Daoy (cell line): Measurements from ENCODE around the gene EEF1A2. TPM values are rescaled to one million over a fixed set of nuclear protein-coding genes. Genes with fewer than 3 reads are reported as not detected.

Experiments used
- total RNA-seq: library from RNA; depleted of rRNA; stranded (reverse); fragments of >200 nt; shearing (Covaris generic); gene quantifications from 2 replicates; pipeline ENCODE4 v1.2.3, GENCODE V29; 2014; rRNA removed

Gene EEF1A2
- total RNA-seq, 1 experiment from 2014 or later = 6.4 TPM

Other genes with a start within 250 kb of the EEF1A2 start
- gene NKAIN4, start 244.6 kb downstream of the EEF1A2 start, total RNA-seq = 10.6 and 12.9 TPM in 2 replicates
- gene ARFGAP1, start 226.3 kb downstream of the EEF1A2 start, total RNA-seq = 79.6 and 85.6 TPM in 2 replicates
- 0.97 and 1.3 TPM in 2 replicates for gene COL20A1, start 205.9 kb downstream of the EEF1A2 start, total RNA-seq
- gene CHRNA4, start 137.7 kb downstream of the EEF1A2 start, total RNA-seq = not detected in 2 replicates
- 0.17 TPM in 1 of 2 replicates, not detected in the other for gene KCNQ2, start 26.4 kb downstream of the EEF1A2 start, total RNA-seq
- gene PPDPF, start 21.7 kb upstream of the EEF1A2 start, total RNA-seq = 30.6 and 39.0 TPM in 2 replicates
- gene PTK6, start 38.3 kb upstream of the EEF1A2 start, total RNA-seq = not detected in 2 replicates
- gene SRMS, start 48.7 kb upstream of the EEF1A2 start, total RNA-seq = not detected in 2 replicates
- not detected in 2 replicates for gene FNDC11, start 55.1 kb upstream of the EEF1A2 start, total RNA-seq
- gene HELZ2, start 75.2 kb upstream of the EEF1A2 start, total RNA-seq = 19.2 and 19.3 TPM in 2 replicates
- 6.2 and 7.6 TPM in 2 replicates for gene GMEB2, start 128.0 kb upstream of the EEF1A2 start, total RNA-seq
- gene STMN3, start 154.3 kb upstream of the EEF1A2 start, total RNA-seq = 18.5 and 23.3 TPM in 2 replicates
- 11.4 and 26.0 TPM in 2 replicates for gene RTEL1, start 159.2 kb upstream of the EEF1A2 start, total RNA-seq
- gene TNFRSF6B, start 197.6 kb upstream of the EEF1A2 start, total RNA-seq = 12.6 and 14.7 TPM in 2 replicates
- 25.1 and 28.2 TPM in 2 replicates for gene ARFRP1, start 208.9 kb upstream of the EEF1A2 start, total RNA-seq
- gene ZGPAT, start 209.0 kb upstream of the EEF1A2 start, total RNA-seq = 18.7 and 29.2 TPM in 2 replicates
- 2.4 and 3.6 TPM in 2 replicates for gene LIME1, start 237.6 kb upstream of the EEF1A2 start, total RNA-seq
- 6.6 and 14.6 TPM in 2 replicates for gene SLC2A4RG, start 240.7 kb upstream of the EEF1A2 start, total RNA-seq